H54 (cell line): Measurements from ENCODE around the gene ENTPD7.
"Not testable (repeated sequence)": the region's sequence is repeated elsewhere in the genome, so short reads cannot be mapped to it uniquely, and the experiment has no call there.

Experiments
- DNase-seq: peaks from one replicate; pipeline ENCODE4 v3.0.0; 2011; ENCODE audit warnings: low spot score, mixed read lengths; ENCODE audit not compliant: insufficient read length
- FAIRE-seq: peaks from 3 replicates; lab custom pipeline; 2011; peaks lifted over from hg19 to GRCh38; lab: Jason Lieb, UNC
- POLR2A ChIP-seq: IDR thresholded peaks from 2 replicates; pipeline ENCODE4 v1.6.1; 2011; ENCODE audit warnings: low read depth, mild to moderate bottlenecking, low read length

The ENTPD7 gene

GRCh38 chr10:99659031-99659867 is at the start of gene ENTPD7:
Gene ENTPD7, plus strand, starts transcription at chr10:99659509. Its CDS starts 448 bp downstream, at chr10:99659957.
- peak; percentile 68 for TF ChIP-seq POLR2A
- DNase-seq, result peak; percentile 93
- peak; percentile 45 for FAIRE-seq

- TF ChIP-seq POLR2A, result no peak
- DNase-seq (no peak), FAIRE-seq (no peak)
Observed at GRCh38 chr10:99610221-99610620, 49.1 kb upstream of the ENTPD7 start.

GRCh38 chr10:99611326-99611725 is 48.0 kb upstream of the ENTPD7 start:
- FAIRE-seq (no peak), DNase-seq (no peak)
- no peak for TF ChIP-seq POLR2A

- no peak for TF ChIP-seq POLR2A
- DNase-seq (peak; percentile 70), FAIRE-seq (no peak)
Observed at GRCh38 chr10:99612167-99612831, 47.0 kb upstream of the ENTPD7 start.

- no peak for FAIRE-seq
- TF ChIP-seq POLR2A, result no peak
- no peak for DNase-seq
Observed at GRCh38 chr10:99615426-99615825, 43.9 kb upstream of the ENTPD7 start.

- TF ChIP-seq POLR2A, result no peak
- DNase-seq (no peak), FAIRE-seq (no peak)
Observed at GRCh38 chr10:99617696-99618095, 41.6 kb upstream of the ENTPD7 start.

GRCh38 chr10:99619090-99619800 is 40.1 kb upstream of the ENTPD7 start:
- no peak for DNase-seq
- no peak for FAIRE-seq
- no peak for TF ChIP-seq POLR2A

- FAIRE-seq (peak; percentile 82), DNase-seq (peak; percentile 92)
- TF ChIP-seq POLR2A, result peak; percentile 54; the same call in 1 of the 2 replicates
Observed at GRCh38 chr10:99619851-99620710, 39.2 kb upstream of the ENTPD7 start, which contains the start of gene SLC25A28. Gene SLC25A28, minus strand, starts transcription at chr10:99620439. Its CDS starts 104 bp downstream, at chr10:99620335.

- TF ChIP-seq POLR2A, result peak; percentile 63
- FAIRE-seq (no peak), DNase-seq (peak; percentile 84)
Observed at GRCh38 chr10:99620711-99621453, 38.4 kb upstream of the ENTPD7 start.

GRCh38 chr10:99621454-99622251 is 37.7 kb upstream of the ENTPD7 start:
- DNase-seq, result no peak
- peak; percentile 95 for TF ChIP-seq POLR2A
- FAIRE-seq, result no peak

GRCh38 chr10:99623919-99624318 is 35.4 kb upstream of the ENTPD7 start:
- DNase-seq, result no peak
- no peak for FAIRE-seq
- TF ChIP-seq POLR2A, result no peak

GRCh38 chr10:99625124-99625523 is 34.2 kb upstream of the ENTPD7 start:
- not testable (repeated sequence) for FAIRE-seq, DNase-seq
